ENCODE data around the gene ASPG. TPM values are rescaled to one million over a fixed set of nuclear protein-coding genes. Genes with fewer than 3 reads are reported as not detected.

Gene ASPG
- polyA plus RNA-seq, 1 donor (not counting 4 experiments of a cell fraction or from before 2014, with no cell fraction given) = 0.10 TPM

GRCh38 chr14:104128981-104129380 lies 43.5 kb downstream of the ASPG start:
- dilution Hi-C loops (cut with MboI; ENCODE audit: extremely low pct_ligation_motif_present, low sequenced_read_pairs) = loop anchor here (25.0 kb wide), 1 partner anchor 92 kb away; no protein-coding TSS in a partner anchor

DNA sequence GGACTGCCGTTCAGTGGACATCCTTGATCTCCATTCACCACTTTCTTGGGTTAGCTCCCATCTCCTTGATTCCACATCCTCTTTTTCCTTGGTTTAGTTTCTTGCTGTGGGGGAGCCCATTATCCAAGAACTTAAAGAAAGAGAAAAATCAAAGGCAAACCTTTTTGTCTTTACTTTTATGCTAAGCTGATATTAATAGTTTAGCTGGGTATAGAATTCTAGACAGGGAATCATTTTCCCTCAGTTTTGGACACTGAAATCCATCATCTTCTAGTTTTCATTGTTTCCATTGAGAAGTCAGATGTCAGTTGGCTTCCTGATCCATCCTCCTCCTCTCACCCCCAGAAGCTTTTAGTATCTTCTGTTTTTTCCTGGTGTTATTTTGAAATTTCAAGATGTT lies 44.1 kb downstream of the ASPG start:
- H3K9ac ChIP-seq (ENCODE audit: control insufficient read depth, extremely low read depth, insufficient read depth, low read length) = no peak overlapping the region
- no peaks in the 10 kb centered on the region for H3K4me1 ChIP-seq (ENCODE audit: control insufficient read depth, extremely low read depth, insufficient read depth, low read length)
- H3K36me3 ChIP-seq (ENCODE audit: control insufficient read depth in 2 of 2, extremely low read depth in 1 of 2, insufficient read depth in 2 of 2, low read length in 2 of 2) = no peaks in the 10 kb centered on the region
- dilution Hi-C loops (cut with MboI; ENCODE audit: extremely low pct_ligation_motif_present, low sequenced_read_pairs) = loop anchor here (25.0 kb wide), 1 partner anchor 92 kb away; no protein-coding TSS in a partner anchor
- H3K79me2 ChIP-seq (ENCODE audit: control insufficient read depth, insufficient read depth, low read length) = no peaks in the 10 kb centered on the region
- H3K9me1 ChIP-seq (ENCODE audit: control insufficient read depth, extremely low read depth, insufficient read depth, low read length) = no peaks in the 10 kb centered on the region
- H3K27me3 ChIP-seq (ENCODE audit: control insufficient read depth, extremely low read depth, insufficient read depth, low read length) = peaks cover 13% of the 10 kb centered on the region
- no peak overlapping the region for H3K4me2 ChIP-seq (ENCODE audit: control insufficient read depth, extremely low read depth, insufficient read depth, low read depth, low read length)
- no peak overlapping the region for H3K27ac ChIP-seq (ENCODE audit: control insufficient read depth, insufficient read depth, low read length)
- DNase-seq (ENCODE audit: low read depth, low spot score) (no peak), FAIRE-seq (no peak)
- TF ChIP-seq, protein P1, sequence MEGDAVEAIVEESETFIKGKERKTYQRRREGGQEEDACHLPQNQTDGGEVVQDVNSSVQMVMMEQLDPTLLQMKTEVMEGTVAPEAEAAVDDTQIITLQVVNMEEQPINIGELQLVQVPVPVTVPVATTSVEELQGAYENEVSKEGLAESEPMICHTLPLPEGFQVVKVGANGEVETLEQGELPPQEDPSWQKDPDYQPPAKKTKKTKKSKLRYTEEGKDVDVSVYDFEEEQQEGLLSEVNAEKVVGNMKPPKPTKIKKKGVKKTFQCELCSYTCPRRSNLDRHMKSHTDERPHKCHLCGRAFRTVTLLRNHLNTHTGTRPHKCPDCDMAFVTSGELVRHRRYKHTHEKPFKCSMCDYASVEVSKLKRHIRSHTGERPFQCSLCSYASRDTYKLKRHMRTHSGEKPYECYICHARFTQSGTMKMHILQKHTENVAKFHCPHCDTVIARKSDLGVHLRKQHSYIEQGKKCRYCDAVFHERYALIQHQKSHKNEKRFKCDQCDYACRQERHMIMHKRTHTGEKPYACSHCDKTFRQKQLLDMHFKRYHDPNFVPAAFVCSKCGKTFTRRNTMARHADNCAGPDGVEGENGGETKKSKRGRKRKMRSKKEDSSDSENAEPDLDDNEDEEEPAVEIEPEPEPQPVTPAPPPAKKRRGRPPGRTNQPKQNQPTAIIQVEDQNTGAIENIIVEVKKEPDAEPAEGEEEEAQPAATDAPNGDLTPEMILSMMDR (optimal IDR thresholded peaks at IDR 0.05 in 1 of 3, IDR thresholded peaks at IDR 0.05 in 1 of 3, conservative IDR thresholded peaks at IDR 0.05 in 1 of 3; ENCODE audit: extremely low read depth in 1 of 3, insufficient read depth in 2 of 3, low read length in 3 of 3) = no peak
- TF ChIP-seq EZH2 (IDR thresholded peaks at IDR 0.05; ENCODE audit: low read length) = no peak
- H3K4me3 ChIP-seq (ENCODE audit: control insufficient read depth in 2 of 3, extremely low read depth in 1 of 3, insufficient read depth in 2 of 3, low read depth in 1 of 3, low read length in 3 of 3) = no peak overlapping the region
- no peak overlapping the region for H2AFZ ChIP-seq (ENCODE audit: control insufficient read depth, low read length)
- no peaks in the 10 kb centered on the region for H4K20me1 ChIP-seq (ENCODE audit: control insufficient read depth, extremely low read depth, insufficient read depth, low read length)
- peaks cover 2% of the 10 kb centered on the region for H3K9me3 ChIP-seq (ENCODE audit: control insufficient read depth, low read depth, low read length)

More at GRCh38 chr14:104128981-104129380, 43.5 kb downstream of the ASPG start:
- H3K27ac ChIP-seq (ENCODE audit: control insufficient read depth, insufficient read depth, low read length) = no peak overlapping the region
- DNase-seq (ENCODE audit: low read depth, low spot score) (no peak), FAIRE-seq (no peak)
- no peaks in the 10 kb centered on the region for H3K79me2 ChIP-seq (ENCODE audit: control insufficient read depth, insufficient read depth, low read length)
- no peak for TF ChIP-seq EZH2 (IDR thresholded peaks at IDR 0.05; ENCODE audit: low read length)
- TF ChIP-seq, protein P1 (optimal IDR thresholded peaks at IDR 0.05 in 1 of 3, IDR thresholded peaks at IDR 0.05 in 1 of 3, conservative IDR thresholded peaks at IDR 0.05 in 1 of 3; ENCODE audit: extremely low read depth in 1 of 3, insufficient read depth in 2 of 3, low read length in 3 of 3) = no peak
- H3K9me1 ChIP-seq (ENCODE audit: control insufficient read depth, extremely low read depth, insufficient read depth, low read length) = no peaks in the 10 kb centered on the region
- H2AFZ ChIP-seq (ENCODE audit: control insufficient read depth, low read length) = no peak overlapping the region
- H4K20me1 ChIP-seq (ENCODE audit: control insufficient read depth, extremely low read depth, insufficient read depth, low read length) = no peaks in the 10 kb centered on the region
- H3K4me1 ChIP-seq (ENCODE audit: control insufficient read depth, extremely low read depth, insufficient read depth, low read length) = no peaks in the 10 kb centered on the region
- H3K9ac ChIP-seq (ENCODE audit: control insufficient read depth, extremely low read depth, insufficient read depth, low read length) = no peak overlapping the region
- H3K27me3 ChIP-seq (ENCODE audit: control insufficient read depth, extremely low read depth, insufficient read depth, low read length) = peaks cover 8% of the 10 kb centered on the region
- H3K9me3 ChIP-seq (ENCODE audit: control insufficient read depth, low read depth, low read length) = peaks cover 2% of the 10 kb centered on the region
- H3K4me3 ChIP-seq (ENCODE audit: control insufficient read depth in 2 of 3, extremely low read depth in 1 of 3, insufficient read depth in 2 of 3, low read depth in 1 of 3, low read length in 3 of 3) = no peak overlapping the region
- H3K4me2 ChIP-seq (ENCODE audit: control insufficient read depth, extremely low read depth, insufficient read depth, low read depth, low read length) = no peak overlapping the region
- no peaks in the 10 kb centered on the region for H3K36me3 ChIP-seq (ENCODE audit: control insufficient read depth in 2 of 2, extremely low read depth in 1 of 2, insufficient read depth in 2 of 2, low read length in 2 of 2)

All from keratinocyte (primary cell).